Measurements from ENCODE around the gene NEBL.

DNA sequence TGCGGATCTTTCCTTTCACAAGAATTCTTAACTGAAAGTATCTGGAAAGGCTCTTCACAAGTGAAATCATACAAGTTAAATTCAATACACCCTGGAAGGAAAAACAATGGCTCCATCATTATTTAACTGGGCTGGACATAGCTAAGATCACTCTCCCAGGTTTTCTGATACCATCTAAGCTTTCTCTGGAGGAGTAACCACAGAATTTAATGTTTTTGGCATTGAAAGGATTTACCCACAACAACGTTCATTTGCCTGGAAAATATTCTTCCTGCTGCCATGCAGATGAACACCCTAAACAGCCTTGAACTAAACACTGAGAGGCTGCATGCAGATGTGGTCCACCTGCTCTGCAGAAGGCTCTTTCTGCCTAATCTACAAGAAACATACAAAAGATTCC lies 4.3 kb downstream of the NEBL start:
- TF ChIP-seq EZH2phosphoT487 (IDR thresholded peaks at IDR 0.05; ENCODE audit: unreplicated experiment) (no peak), EZH2 (IDR thresholded peaks at IDR 0.05; ENCODE audit: low read depth, unreplicated experiment) (no peak), JUNB (IDR thresholded peaks at IDR 0.05; ENCODE audit: unreplicated experiment) (no peak), CREB1 (CRISPR knock-in tag; IDR thresholded peaks at IDR 0.05; ENCODE audit: low read depth) (no peak)
- TF ChIP-seq, protein P1, sequence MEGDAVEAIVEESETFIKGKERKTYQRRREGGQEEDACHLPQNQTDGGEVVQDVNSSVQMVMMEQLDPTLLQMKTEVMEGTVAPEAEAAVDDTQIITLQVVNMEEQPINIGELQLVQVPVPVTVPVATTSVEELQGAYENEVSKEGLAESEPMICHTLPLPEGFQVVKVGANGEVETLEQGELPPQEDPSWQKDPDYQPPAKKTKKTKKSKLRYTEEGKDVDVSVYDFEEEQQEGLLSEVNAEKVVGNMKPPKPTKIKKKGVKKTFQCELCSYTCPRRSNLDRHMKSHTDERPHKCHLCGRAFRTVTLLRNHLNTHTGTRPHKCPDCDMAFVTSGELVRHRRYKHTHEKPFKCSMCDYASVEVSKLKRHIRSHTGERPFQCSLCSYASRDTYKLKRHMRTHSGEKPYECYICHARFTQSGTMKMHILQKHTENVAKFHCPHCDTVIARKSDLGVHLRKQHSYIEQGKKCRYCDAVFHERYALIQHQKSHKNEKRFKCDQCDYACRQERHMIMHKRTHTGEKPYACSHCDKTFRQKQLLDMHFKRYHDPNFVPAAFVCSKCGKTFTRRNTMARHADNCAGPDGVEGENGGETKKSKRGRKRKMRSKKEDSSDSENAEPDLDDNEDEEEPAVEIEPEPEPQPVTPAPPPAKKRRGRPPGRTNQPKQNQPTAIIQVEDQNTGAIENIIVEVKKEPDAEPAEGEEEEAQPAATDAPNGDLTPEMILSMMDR (conservative IDR thresholded peaks at IDR 0.05; ENCODE audit: low read depth in 2 of 2): no peak

All from GM23338 (cell line).